RPMI7951 (cell line): Measurements from ENCODE around the gene CSRNP2. TPM values are rescaled to one million over a fixed set of nuclear protein-coding genes. Genes with fewer than 3 reads are reported as not detected.
"Not testable (repeated sequence)": the region's sequence is repeated elsewhere in the genome, so short reads cannot be mapped to it uniquely, and the experiment has no call there.

Experiments used
- DNase-seq: peaks from one replicate; pipeline ENCODE4 v3.0.0-alpha.2; 2012; ENCODE audit warnings: low read depth
- total RNA-seq: library from RNA; depleted of rRNA; stranded (reverse); fragments of >200 nt; shearing (Covaris generic); gene quantifications from 2 replicates; pipeline ENCODE4 v1.2.3, GENCODE V29; 2014; rRNA removed

The CSRNP2 gene, protein sequence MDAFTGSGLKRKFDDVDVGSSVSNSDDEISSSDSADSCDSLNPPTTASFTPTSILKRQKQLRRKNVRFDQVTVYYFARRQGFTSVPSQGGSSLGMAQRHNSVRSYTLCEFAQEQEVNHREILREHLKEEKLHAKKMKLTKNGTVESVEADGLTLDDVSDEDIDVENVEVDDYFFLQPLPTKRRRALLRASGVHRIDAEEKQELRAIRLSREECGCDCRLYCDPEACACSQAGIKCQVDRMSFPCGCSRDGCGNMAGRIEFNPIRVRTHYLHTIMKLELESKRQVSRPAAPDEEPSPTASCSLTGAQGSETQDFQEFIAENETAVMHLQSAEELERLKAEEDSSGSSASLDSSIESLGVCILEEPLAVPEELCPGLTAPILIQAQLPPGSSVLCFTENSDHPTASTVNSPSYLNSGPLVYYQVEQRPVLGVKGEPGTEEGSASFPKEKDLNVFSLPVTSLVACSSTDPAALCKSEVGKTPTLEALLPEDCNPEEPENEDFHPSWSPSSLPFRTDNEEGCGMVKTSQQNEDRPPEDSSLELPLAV
- total RNA-seq: 9.4 and 10.0 TPM in 2 replicates

DNA sequence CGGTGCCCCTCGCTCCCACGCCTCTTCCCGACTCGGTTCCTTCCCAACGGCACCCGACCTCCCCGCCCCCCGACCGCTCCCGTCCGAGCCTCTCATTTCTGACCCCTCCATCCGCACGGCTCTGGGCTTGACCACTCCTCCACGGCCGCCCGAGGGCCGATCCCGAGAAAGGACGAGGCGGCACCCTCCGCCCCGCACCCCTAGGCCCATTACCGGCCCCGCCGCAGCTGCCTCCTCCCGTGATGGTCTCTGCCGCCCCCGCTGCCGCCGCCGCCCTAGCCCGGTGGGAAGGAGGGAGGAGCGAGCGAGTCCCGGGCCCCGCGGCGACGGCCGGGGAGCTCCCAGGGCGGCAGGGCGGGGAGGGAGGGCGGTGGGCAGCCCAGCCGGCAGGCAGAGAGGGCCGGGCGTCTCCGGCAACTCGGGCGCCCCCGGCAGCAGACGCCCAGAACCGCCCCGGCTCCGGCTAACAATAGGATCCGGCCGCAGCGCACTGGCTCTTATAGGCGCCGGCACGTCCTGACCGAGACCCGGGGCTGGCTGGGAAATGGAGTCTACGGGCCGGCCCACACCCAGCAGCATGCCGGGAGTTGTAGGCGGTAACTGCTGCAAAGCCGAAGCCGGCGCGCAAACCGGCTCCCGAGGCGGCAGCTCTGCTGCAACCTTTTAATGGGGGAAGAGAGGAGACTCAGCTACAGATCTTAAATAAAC is at the start of gene CSRNP2:
CSRNP2 (minus strand) TSS at position 471 of the 708 bp plus-strand sequence. CDS start 7,035 bp downstream, outside the sequence.
- peak; percentile 92 for DNase-seq

DNA sequence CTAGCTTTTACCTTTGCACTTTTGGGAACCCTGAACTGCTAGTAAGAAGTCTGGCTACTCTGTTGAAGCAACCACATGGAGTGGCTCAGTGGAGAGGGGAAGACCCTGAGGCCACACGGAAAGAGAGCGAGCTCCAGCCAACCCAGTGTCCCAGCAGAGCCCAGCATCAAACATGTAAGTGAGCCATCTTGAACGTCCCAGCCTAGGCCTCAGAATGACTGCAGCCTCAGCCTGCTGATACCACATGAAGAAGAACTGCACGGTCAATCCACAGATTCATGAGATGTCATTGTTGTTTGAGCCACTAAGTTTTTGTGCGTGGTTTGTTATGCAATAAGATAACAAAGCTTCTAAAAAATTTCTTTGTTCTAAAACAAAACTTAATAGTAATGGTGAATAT is 49.3 kb upstream of the CSRNP2 start:
- DNase-seq: no peak

DNA sequence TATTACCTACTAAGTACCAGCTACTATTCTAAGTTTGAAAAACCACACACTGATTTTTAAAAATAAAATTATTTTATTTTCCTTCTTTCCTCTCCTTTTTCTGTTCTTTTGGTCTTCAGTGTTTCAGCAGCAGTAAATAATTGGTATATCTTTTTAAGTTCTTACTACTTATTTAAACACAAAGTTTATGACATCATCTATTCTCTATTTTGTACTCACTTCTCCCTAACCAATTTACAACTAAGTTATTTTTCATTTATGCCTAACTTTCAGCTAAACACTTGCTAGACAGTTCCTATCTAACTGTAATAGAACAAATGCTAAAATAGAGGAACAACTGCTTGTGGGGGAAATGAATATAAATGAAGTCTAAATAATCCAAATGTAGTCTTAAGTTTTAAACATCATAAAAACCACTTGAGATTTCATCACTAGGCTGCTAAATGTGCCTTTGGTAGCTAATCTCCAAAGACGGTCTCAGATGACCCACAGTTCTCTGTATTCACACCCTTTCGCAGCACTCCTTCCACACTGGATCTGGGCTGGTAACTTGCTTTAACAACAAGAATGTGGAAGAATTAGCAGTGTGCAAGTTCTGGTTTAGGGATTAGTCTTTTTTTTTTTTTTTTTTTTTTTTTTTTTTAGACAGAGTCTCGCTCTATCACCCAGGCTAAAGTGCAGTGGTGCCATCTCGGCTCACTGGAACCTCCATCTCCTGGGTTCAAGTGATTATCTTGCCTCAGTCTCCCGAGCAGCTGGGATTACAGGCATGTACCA is 48.5 kb upstream of the CSRNP2 start:
- DNase-seq: no peak

DNA sequence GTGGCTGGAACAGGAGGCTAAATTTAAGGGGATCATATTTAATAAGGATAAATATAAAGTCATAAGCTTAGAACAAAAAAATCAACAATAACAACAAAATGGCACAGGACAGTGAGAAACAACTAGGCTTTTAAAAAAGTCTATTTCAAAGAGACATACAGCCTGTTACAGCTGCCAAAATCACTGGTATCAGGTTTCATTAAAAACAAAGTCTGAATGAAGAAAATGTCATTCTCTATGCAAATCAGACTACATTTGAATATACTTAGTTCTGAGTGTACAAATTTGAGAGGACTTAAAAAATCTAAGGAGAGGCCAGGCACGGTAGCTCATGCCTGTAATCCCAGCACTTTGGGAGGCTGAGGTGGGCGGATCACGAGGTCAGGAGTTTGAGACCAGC is 45.5 kb upstream of the CSRNP2 start:
- no peak for DNase-seq

DNA sequence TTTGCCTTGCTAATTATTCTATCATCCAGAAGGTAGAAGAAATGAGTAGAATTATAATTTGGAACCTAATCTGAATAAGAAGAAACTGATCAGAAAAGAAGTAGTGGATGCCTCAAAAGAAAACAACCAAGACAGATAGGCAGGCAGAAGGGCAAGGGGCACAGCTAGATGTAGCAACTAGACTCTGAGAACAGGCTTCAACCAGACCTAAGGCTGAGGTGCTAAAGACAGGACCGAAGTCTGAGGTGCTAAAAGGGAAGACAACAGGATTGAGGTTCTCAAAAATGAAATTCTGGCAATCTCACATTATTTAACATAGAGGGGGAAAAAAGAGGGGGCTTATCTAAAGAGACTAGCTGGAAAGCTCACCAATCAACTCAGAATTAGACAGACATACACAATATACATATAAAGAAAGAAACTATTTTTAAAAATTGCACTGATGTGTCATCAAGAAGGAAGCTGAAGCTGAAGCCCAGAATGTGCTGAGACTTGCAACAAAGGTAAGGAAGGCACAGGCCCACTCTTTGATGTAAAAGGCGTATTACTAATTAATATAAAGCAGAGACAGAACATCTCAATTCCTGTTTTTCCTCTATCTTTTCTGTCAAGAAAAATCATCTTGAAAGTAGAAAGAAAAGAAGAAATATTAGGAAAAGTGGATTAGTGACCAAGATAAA is 43.8 kb upstream of the CSRNP2 start:
- no peak for DNase-seq

DNA sequence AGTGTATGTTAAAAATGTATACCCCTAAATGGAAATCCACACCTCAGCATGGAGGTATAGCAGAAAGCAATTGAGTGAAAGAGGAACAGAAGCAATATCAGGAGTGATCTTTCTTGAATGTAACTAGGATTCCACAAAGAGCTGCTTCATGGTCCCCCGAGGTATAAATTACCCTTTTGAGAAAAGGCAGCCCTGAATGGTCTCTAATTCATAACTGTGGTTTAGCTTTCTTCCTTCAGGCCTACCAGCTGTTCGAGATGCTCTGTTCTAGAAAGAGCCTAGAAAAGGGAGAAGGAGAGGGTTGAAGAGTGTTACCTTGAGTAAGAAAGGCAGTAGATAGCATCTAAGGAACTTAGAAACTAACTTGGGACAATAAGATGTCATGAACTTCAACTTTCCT is 42.9 kb upstream of the CSRNP2 start:
- DNase-seq: no peak

DNA sequence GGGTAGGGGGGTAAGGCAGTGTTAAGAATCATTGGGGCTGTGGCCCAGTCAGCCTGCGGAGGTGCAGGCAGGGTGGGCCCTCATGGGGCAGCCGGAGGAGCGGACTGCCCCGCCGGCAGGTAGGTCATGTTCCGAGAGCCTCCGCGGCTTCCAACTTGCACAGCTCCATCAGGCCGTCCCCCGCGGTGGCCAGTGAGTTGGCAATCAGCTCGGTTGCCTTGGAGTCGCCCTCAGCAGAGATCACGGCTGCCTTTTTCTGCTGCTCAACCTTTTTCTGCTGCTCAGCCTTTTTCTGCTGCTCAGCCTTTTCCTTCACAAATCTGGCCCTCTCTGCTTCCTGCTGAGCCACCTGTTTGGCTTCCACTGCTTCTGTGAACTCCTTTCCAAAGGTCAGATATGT is 41.1 kb upstream of the CSRNP2 start:
- DNase-seq: no peak

DNA sequence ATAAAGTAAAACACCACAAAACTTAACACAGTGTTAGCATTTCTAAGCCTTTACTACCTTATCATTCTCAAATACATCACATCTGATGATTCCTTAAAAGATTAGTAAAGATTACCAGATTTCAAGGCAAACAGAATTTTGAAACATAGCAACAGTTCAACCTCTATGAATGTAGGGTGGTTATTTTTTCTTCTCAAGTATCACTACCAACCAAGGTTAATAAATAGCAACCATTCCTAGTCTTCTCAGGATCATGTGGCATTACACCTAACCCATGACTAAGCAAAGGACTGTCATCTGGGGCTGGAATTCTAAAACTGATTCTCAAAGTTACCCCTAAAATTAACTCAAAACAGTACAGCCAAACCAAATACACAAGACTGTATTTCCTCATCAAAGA is 39.4 kb upstream of the CSRNP2 start:
- DNase-seq: no peak

DNA sequence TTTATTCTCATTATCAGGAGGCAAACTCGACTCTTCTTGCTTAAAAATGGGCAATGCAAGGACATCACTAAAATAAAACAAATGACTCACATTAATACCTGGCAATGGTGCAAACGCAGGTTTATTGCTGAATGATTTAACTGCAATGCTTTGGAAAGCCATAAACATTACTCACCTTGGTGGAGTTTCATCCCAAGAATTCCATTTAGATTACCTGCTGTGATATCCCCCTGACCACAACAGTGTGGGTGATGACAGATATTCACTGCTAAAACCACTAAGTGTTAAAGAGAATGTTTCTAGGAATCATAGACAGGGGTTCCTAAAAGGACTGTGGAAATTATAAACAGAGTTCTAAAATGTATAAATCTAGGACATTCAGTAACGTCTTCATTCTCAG is 35.3 kb upstream of the CSRNP2 start:
- DNase-seq: peak; percentile 10

DNA sequence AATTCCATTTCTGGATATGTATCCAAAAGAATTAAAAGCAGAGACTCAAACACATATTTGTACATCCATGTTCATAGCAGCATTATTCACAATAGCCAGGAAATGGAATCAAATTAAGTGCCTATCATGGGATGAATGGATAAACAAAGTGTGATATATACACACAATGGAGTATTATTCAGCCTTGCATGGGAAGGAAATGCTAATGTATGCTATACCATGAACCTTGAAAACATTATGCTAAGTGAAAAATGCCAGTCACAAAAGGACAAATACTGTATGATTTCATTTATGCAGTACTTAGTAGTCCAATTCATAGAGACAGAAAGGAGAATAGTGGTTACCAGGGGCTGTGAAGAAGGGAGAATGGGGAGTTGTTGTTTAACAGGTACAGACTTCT is 32.1 kb upstream of the CSRNP2 start:
- no peak for DNase-seq

DNA sequence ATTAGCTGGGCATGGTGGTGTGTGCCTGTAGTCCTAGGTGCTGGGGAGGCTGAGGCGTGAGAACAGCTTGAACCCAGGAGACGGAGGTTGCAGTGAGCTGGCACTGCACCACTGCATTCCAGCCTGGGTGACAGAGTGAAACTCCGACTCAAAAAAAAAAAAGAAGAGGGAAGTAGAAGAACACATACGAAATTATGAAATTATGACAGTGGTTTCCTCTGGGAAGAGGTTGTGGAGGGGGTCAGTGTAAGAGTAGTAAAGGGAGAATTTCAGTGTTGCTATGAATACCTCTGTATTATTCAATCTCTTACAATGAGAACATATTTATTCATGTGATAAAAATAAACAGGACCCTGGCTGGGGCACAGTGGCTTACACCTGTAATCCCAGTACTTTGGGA is 24.7 kb upstream of the CSRNP2 start:
- DNase-seq: no peak

DNA sequence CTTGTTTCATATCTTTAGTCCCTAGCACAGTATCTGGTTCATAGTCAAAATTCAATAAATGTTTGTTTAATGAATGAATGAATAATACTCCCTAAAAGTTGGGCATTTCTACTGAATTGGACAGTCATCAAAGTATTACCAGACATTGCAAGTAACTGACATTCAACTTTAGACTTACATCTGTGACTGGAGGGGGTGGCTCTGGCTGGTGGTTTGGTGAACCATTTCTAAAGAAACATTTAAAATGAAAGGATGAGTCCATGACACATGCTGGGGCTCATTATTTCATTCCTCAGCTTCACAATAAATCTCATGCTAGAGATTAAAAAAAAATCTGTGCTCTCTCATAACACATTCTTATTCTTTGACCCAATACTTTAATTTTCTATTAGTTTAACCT is 20.6 kb upstream of the CSRNP2 start:
- DNase-seq: no peak

DNA sequence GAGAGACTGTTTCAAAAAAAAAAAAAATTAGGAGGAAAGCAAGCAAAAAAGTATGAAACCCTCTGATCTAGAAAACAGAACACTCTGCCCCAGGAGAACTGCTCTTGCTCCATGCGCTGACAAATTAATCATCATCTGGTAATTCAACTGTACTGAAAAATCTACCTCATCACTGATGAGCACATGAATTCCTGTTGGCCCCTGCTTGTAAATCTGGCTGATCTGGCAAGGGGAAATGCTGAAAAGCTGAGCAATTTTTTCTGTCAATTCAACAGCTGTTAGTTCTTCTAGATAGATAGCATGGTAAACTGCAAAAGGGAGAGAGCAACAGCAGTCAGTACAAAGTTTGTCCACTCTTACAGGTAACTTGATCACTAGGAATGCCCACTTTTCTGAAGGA is 15.2 kb upstream of the CSRNP2 start:
- no peak for DNase-seq

DNA sequence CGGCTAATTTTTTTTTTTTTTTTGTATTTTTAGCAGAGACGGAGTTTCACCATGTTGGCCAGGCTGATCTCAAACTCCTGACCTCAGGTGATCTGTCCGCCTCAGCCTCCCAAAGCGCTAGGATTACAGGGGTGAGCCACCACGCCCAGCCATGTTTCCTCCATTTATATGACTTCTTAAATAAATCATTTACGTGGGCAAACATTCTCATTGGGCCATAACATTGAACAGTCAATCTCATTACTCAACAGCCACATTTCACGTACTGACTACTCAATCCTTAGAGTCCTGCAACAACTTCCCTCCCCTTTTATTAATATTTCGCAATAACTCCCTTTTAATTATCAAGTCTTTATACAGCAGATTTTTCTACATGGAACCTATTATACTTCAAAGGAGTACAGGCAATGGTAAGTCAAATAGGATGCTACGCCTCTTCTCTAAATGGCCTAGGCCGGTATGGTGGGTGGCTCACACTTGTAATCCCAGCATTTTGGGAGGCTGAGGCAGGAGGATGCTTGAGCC is 7.4 kb upstream of the CSRNP2 start:
- DNase-seq: no peak

DNA sequence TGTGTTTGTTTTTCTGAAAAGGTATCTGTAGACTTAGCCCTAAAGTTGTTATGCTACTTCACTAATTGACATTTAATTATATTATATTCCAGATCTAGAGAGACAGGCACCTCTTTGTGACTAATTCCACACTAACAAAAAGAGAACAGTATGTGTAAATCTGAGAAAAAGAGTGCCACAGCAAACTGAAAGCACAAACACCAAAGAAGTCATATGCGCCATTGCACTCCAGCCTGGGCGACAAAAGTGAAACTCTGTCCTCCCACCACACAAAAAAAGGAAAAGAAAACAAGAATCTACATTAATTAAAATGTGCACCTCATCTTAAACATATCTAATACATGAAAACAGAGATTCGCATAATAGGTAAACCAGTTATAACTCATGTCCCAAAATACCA is 4.4 kb upstream of the CSRNP2 start:
- DNase-seq: no peak

DNA sequence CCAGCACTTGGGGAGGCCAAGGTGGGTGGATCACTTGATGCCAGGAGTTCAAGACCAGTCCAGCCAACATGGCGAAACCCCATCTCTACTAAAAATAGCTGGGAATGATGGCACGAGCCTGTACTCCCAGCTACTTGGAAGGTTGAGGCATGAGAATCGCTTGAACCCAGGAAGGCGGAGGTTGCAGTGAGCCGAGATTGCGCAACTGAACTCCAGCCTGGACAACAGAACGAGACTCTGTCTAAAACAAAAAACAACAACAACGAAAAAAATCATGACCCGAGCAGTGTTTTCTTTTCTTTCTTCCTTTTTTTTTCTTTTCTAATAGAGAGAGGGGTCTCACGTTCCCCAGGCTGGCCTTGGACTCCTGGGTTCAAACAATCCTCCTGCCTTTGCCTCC is 3.5 kb upstream of the CSRNP2 start:
- DNase-seq: no peak

DNA sequence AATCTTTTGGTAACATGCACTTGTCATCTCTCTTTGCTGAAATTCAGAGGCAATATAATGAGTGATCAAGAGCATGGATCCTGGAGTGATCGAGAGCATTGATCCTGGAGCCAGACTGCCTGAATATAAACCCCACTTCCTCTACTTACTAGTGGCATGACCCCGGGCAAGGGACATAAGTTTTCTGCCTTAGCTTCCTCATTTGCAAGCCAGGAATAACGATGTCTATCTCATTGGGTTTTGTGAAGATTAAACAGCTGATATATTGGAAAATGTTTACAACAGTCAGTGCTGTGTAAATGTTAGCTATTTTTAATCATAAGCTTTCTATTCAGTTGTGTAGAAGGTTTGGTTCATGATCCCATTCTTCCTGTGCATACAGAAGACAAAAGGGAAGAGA is 2.4 kb upstream of the CSRNP2 start:
- DNase-seq: no peak

DNA sequence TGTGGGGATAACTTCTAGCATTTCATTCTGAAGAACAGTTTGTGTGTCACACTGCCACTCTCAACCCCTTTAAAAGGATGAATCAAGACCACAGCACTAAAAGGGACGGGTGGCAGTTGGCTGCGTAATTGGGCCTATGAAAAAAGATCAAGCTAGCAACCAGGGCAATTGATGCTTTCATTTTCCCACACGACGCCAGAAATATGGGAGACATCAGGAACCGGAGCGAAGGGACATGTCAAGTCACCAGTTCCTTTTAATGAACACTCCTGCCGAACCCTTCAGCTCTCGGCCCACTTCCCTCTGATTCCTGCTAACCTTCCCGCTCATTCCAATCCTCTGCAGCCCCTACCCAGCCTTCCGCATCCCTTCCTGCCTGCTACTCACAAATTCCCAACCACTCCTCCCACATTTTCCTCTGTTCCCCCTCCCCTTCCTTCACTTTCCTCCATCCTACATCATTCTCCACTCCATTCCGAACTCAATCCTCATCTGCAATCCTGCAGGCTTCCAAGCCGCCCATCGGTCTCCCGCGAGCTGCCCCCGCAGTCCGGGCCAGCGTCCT is 753 bp downstream of the CSRNP2 start:
- peak; percentile 60 for DNase-seq

DNA sequence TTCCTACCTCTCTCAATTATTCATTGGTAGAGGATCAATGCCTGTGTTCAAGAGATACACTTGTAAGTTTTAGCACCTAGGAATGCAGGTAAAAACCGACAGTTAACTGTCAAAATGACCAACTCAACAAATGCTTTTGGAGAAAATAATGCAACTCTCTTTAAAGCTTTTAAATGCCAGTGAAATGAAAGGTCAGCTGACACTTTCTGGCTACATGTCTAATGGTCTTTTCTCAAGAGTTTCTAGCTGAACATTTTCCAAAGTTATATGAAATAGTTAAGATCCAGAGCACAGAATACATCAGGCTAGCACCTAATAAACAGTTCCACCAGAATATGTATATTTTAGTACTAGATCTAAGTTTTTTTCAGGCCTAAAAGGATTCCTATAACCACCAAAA is 2.0 kb downstream of the CSRNP2 start:
- no peak for DNase-seq

DNA sequence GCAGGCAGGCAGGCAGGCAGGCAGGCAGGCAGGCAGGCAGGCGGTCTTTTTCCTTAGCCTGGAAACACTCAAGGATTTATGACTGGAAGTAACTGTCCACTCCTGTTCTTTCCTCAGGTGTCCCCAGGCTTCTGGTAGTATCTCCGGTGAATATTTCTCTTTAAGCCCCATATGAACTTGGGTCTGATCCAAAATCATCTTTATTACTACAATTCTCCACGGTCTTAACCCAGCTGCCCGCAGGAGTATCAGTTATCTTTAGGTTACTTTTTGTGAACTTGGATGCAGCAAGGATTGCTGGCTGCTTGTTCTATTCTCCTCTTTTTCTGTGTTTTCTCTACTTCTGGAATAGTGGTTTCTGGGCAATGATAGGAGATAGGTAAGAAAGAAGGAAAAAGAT is 3.3 kb downstream of the CSRNP2 start:
- DNase-seq: no peak

DNA sequence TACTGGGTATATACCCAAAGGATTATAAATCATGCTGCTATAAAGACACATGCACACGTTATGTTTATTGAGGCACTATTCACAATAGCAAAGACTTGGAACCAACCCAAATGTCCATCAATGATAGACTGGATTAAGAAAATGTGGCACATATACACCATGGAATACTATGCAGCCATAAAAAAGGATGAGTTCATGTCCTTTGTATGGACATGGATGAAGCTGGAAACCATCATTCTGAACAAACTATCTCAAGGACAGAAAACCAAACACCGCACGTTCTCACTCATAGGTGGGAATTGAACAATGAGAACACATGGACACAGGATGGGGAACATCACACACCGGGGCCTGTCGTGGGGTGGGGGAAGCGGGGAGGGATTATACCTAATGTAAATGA is 4.5 kb downstream of the CSRNP2 start:
- not testable (repeated sequence) for DNase-seq
